Heart left ventricle (tissue), 13 donors: ENCODE measurements around the gene ATF7.

ENCODE experiments used
- POLR2A ChIP-seq, 2 donors: fragments of 450-650 bp; IDR thresholded peaks; one replicate each; pipeline ENCODE4 v1.6.1; 2017; ENCODE audit warnings: antibody characterized with exemption in 2 of 2, mild to moderate bottlenecking in 2 of 2, moderate library complexity in 2 of 2
- TF ChIP-seq, protein P1 (sequence below), 12 donors: fragments of 200-600 bp; sonication (generic) in 4 of 12; IDR thresholded peaks; one replicate each; pipeline versions ENCODE4 v1.5.0 to v1.8.0; 2018 to 2022; ENCODE audit warnings: antibody characterized with exemption in 12 of 12, mild to moderate bottlenecking in 5 of 12
- donor health status: ischemic (EF 13 %, LVEDD 7.1; RV severe dilation, severe dysfunction).
- donor health status: DM: no; HTN: yes; CAD: no.
- donor health status: DM: no; HTN: no; CAD: no.
- donor health status: ischemic (EF 25% LVEDD 6.9; RV normal size, moderate dysfunction).
- donor health status: ischemic (EF 25% LVEDD 5.7; RV mildly dilated, moderate dysfunction).
- donor health status: ischemic (EF 35%, LVEDD 5.7; RV mildly dilated, moderate dysfunction).
- donor health status: nonischemic (EF 11% LVEDD 7.7; RV severe dilation, severe dysfunction).
- donor health status: DM: yes; HTN: yes; CAD: no.
- donor health status: PGD.
- donor health status: ischemic (EF 29% LVEDD 5.4; RV normal size, mild dysfunction).
- donor health status: nonischemic (EF 23%, LVEDD 6.1; RV moderate dilation, normal function).

DNA sequence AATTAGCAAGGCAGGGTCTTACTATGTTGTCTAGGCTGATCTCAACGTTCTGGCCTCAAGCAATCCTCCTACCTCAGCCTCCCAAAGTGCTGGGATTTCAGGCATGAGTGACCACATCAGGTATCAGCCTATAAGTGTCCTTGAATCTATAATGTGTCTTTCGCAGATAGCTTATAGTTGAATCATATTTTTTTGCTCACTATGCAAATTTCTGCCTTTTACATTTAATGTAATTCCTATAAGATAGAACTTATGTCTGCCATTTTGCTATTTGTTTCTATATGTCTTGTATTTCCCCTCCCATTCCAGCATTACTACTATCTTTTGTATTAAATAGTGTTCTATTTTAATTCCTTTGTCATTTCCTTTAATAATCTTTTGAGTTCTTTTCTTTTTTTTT, 10.5 kb upstream of the ATF7 start:
- TF ChIP-seq, protein P1, sequence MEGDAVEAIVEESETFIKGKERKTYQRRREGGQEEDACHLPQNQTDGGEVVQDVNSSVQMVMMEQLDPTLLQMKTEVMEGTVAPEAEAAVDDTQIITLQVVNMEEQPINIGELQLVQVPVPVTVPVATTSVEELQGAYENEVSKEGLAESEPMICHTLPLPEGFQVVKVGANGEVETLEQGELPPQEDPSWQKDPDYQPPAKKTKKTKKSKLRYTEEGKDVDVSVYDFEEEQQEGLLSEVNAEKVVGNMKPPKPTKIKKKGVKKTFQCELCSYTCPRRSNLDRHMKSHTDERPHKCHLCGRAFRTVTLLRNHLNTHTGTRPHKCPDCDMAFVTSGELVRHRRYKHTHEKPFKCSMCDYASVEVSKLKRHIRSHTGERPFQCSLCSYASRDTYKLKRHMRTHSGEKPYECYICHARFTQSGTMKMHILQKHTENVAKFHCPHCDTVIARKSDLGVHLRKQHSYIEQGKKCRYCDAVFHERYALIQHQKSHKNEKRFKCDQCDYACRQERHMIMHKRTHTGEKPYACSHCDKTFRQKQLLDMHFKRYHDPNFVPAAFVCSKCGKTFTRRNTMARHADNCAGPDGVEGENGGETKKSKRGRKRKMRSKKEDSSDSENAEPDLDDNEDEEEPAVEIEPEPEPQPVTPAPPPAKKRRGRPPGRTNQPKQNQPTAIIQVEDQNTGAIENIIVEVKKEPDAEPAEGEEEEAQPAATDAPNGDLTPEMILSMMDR (IDR thresholded peaks at IDR 0.05) = no peak
- TF ChIP-seq POLR2A (IDR thresholded peaks at IDR 0.05) = no peak
